Measurements from ENCODE around the gene ABLIM3.
A peak's percentile ranks its signal among the peaks of the same experiment; 100 is the strongest.

DNA sequence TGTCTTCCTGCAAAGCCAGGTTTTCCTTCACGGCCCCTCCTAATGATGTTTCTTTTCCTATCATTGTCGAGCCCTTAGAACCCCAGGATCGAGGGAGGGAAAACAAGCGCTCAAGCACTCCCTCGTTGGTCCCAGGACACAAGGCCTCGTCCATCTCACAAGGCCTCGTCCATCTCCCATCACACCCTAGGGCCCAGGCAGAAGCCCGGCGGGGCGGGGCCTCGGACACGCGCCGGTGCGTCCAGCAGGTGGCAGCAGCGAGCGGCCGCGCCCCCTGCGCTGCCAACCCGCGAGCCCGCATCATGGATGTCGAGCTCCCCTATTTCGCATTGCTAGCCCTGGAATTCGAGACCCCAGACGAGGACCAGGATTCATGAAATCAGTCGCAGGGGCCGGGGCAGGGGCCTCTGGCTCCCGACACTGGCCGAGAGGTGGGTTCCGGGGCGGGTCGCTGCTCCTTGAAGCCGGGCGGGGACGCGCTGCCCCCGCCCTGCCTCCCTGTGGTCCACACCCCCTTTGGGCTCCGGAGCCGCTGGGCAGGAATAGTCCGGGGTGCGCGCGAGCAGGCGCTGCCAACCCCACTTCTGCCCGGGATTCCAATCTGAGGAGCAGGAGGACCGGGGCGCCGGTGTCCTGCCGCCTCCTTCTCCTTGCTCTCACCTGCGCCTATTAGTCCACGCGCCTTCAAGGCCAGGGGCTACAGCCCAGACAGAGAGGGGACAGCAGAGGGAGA, at the start of gene ABLIM3:
- TF ChIP-seq CTCF (IDR thresholded peaks at IDR 0.05; ENCODE audit: insufficient read depth, low read length) = peak; percentile 58
- TF ChIP-seq GABPA (IDR thresholded peaks at IDR 0.05; ENCODE audit: low read depth) = no peak
- TF ChIP-seq REST (IDR thresholded peaks at IDR 0.05; ENCODE audit: insufficient replicate concordance, low read depth) = no peak
